ENCODE measurements around the gene TAB2.

The TAB2 gene

GRCh38 chr6:149384464-149384863, 67.0 kb downstream of the TAB2 start:
- Histone ChIP-seq H3K27ac (ENCODE audit: extremely low read depth, low read depth, low read length) (no peak overlapping the region), H3K4me3 (ENCODE audit: low read depth, low read length) (no peak overlapping the region), H3K9me3 (ENCODE audit: control insufficient read depth, insufficient read depth, low read depth, low read length) (no peaks in the 10 kb centered on the region), H3K4me1 (ENCODE audit: control insufficient read depth, insufficient read depth, low read length) (no peaks in the 10 kb centered on the region), H3K36me3 (ENCODE audit: control insufficient read depth in 2 of 2, insufficient read depth in 1 of 2, low read length in 2 of 2) (peaks cover 27 to 59% of the 10 kb centered on the region in 2 experiments)
- ChIA-PET POLR2A (no interaction called here), CTCF (no interaction called here)
- TF ChIP-seq ZNF211 (tag by site-specific recombination; IDR thresholded peaks at IDR 0.05; ENCODE audit: low read depth) (no peak), ZNF391 (tag by site-specific recombination; IDR thresholded peaks at IDR 0.05; ENCODE audit: borderline replicate concordance, low read depth) (no peak), KLF9 (tag by site-specific recombination; IDR thresholded peaks at IDR 0.05; ENCODE audit: low read depth) (no peak), REPIN1 (tag by site-specific recombination; IDR thresholded peaks at IDR 0.05; ENCODE audit: low read depth) (no peak), ZNF791 (tag by site-specific recombination; IDR thresholded peaks at IDR 0.05) (no peak), ZNF121 (tag by site-specific recombination; IDR thresholded peaks at IDR 0.05) (no peak)

DNA sequence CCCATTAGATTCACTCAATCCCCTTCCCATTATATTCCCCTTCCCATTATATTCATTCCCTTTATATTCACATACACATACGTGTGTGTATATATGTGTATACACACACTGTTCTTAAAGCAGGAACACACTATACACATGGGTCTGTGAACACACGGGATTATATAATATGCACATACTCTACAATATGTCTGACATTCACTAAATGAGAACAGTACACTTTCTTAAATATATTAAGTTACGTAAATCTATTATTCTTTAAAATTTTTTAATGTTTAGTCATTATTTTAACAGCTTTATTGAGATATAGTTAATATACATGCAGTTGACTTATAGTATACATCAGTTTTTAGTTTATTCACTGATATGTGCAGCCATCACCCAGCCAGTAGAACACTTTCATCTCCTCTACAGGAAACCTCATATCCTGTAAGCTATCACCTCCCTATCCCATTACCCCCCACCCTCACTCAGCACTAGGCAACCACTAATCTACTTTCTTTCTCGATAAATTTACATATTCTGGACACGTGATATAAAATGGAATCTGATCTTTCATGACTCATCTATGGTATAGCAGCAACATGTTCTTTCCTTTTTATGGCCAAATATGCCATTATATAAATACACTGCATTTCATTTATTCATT, 68.6 kb downstream of the TAB2 start:
- TF ChIP-seq SCRT2 (tag by site-specific recombination; IDR thresholded peaks at IDR 0.05): peak; percentile 55; the same call in 1 of the 2 replicates
- TF ChIP-seq ZNF664 (tag by site-specific recombination; IDR thresholded peaks at IDR 0.05): 0 out of 2 replicates have a peak, but pooled peaks have one; percentile 25
- no peak for TF ChIP-seq RBAK (tag by site-specific recombination; IDR thresholded peaks at IDR 0.05)
- Histone ChIP-seq H3K4me1 (ENCODE audit: control insufficient read depth, insufficient read depth, low read length) (no peaks in the 10 kb centered on the region), H3K9me3 (ENCODE audit: control insufficient read depth, insufficient read depth, low read depth, low read length) (no peaks in the 10 kb centered on the region), H3K4me3 (ENCODE audit: low read depth, low read length) (no peak overlapping the region), H3K36me3 (ENCODE audit: control insufficient read depth in 2 of 2, insufficient read depth in 1 of 2, low read length in 2 of 2) (peaks cover 14 to 46% of the 10 kb centered on the region in 2 experiments), H3K27ac (ENCODE audit: extremely low read depth, low read depth, low read length) (no peak overlapping the region)
- POLR2A ChIA-PET: no interaction called here
- CTCF ChIA-PET: interaction anchor here (0.6 kb wide), 1 partner anchor 229 kb away, joined by 3 read pairs; no protein-coding TSS in a partner anchor

DNA sequence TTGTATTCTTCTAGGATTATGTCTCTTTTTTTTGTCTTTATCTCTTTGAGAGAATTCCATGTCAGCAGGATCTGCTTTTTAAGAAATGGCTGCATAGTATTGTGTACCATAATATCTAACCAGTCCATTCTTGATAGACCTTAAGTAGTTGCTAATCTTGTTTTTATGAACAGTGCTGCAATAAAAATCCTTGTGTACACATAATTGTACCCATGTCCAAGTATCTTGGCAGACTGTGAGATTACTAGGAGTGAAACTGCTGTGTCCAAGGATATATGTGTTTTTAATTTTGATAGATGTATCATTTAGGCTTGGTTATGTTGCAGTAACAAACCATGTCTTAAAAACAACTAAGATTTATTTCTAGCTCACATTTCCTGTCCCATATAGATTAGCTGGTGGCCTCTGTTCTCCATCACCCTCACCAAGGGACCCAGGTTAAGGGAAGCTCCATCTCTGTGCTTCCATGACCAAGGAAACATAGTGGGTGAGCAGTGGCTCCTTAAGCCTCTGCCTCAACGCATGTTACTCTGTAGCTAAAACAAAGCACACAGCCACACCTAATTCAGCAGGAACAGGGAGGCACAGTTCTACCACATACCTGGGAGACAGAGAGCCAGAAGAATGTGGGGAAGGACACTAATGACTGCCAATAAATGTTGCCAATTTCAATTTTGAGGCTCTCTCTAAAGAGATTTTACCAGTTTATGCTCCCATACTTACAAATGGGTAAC, 70.4 kb downstream of the TAB2 start:
- ChIA-PET POLR2A (no interaction called here), CTCF (interaction anchor here (0.6 kb wide), 1 partner anchor 19 kb away, joined by 3 read pairs; no protein-coding TSS in a partner anchor)
- Histone ChIP-seq H3K4me3 (ENCODE audit: low read depth, low read length) (no peak overlapping the region), H3K4me1 (ENCODE audit: control insufficient read depth, insufficient read depth, low read length) (no peaks in the 10 kb centered on the region), H3K36me3 (ENCODE audit: control insufficient read depth in 2 of 2, insufficient read depth in 1 of 2, low read length in 2 of 2) (peaks cover 9 to 33% of the 10 kb centered on the region in 2 experiments), H3K27ac (ENCODE audit: extremely low read depth, low read depth, low read length) (no peak overlapping the region), H3K9me3 (ENCODE audit: control insufficient read depth, insufficient read depth, low read depth, low read length) (no peaks in the 10 kb centered on the region)
- no peak for TF ChIP-seq ZSCAN23 (tag by site-specific recombination; IDR thresholded peaks at IDR 0.05)
- TF ChIP-seq ZNF747 (tag by site-specific recombination; IDR thresholded peaks at IDR 0.05): no peak
- TF ChIP-seq PRDM4 (tag by site-specific recombination; IDR thresholded peaks at IDR 0.05): peak; percentile 39; the same call in 1 of the 2 replicates
- TF ChIP-seq, protein P1, sequence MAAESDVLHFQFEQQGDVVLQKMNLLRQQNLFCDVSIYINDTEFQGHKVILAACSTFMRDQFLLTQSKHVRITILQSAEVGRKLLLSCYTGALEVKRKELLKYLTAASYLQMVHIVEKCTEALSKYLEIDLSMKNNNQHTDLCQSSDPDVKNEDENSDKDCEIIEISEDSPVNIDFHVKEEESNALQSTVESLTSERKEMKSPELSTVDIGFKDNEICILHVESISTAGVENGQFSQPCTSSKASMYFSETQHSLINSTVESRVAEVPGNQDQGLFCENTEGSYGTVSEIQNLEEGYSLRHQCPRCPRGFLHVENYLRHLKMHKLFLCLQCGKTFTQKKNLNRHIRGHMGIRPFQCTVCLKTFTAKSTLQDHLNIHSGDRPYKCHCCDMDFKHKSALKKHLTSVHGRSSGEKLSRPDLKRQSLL (tag by site-specific recombination; IDR thresholded peaks at IDR 0.05): peak; percentile 36; the same call in 1 of the 2 replicates
- peak; percentile 53 for TF ChIP-seq FEZF1 (tag by site-specific recombination; IDR thresholded peaks at IDR 0.05)
- TF ChIP-seq, protein P2, sequence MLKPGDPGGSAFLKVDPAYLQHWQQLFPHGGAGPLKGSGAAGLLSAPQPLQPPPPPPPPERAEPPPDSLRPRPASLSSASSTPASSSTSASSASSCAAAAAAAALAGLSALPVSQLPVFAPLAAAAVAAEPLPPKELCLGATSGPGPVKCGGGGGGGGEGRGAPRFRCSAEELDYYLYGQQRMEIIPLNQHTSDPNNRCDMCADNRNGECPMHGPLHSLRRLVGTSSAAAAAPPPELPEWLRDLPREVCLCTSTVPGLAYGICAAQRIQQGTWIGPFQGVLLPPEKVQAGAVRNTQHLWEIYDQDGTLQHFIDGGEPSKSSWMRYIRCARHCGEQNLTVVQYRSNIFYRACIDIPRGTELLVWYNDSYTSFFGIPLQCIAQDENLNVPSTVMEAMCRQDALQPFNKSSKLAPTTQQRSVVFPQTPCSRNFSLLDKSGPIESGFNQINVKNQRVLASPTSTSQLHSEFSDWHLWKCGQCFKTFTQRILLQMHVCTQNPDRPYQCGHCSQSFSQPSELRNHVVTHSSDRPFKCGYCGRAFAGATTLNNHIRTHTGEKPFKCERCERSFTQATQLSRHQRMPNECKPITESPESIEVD (tag by site-specific recombination; IDR thresholded peaks at IDR 0.05): peak; percentile 71
- TF ChIP-seq ZNF843 (tag by site-specific recombination; IDR thresholded peaks at IDR 0.05): peak; percentile 63
- no peak for TF ChIP-seq ZNF585B (tag by site-specific recombination; IDR thresholded peaks at IDR 0.05)
- no peak for TF ChIP-seq ZBTB21 (tag by site-specific recombination; IDR thresholded peaks at IDR 0.05)
- TF ChIP-seq MEIS1 (CRISPR knock-in tag; IDR thresholded peaks at IDR 0.05; ENCODE audit: borderline replicate concordance): no peak
- 0 out of 2 replicates have a peak, but pooled peaks have one; percentile 16 for TF ChIP-seq OSR2 (tag by site-specific recombination; IDR thresholded peaks at IDR 0.05)
- TF ChIP-seq ZNF549 (tag by site-specific recombination; IDR thresholded peaks at IDR 0.05): peak; percentile 75; the same call in 1 of the 2 replicates
